HepG2 (cell line): Measurements from ENCODE around the gene PATL2. TPM values are rescaled to one million over a fixed set of nuclear protein-coding genes. Genes with fewer than 3 reads are reported as not detected.

Experiments
- ATAC-seq: fragments of 200-7000 bp; cut with Tn5 transposase; 3 replicates; pipeline ENCODE4 v1.9.1; 2020; ENCODE audit warnings: mild to moderate bottlenecking, moderate library complexity
- BruUV-seq: library from RNA; stranded (reverse); fragments of 400-500 nt; replicated peaks from 2 replicates; lab custom pipeline; 2021; lab: Mats Ljungman, UMichigan
- CTCF ChIA-PET: fragments of 300-600 bp; formaldehyde crosslinking; extraction: SDS; loops from one replicate; lab custom pipeline; 2021; ENCODE audit warnings: low total read pairs, inconsistent platforms, low intra/inter-chr PET ratio; lab: Yijun Ruan, JAX
- POLR2A ChIA-PET: fragments of 350-600 bp; sonication (Branson Sonifier 250); formaldehyde crosslinking; loops from one replicate; lab custom pipeline; 2020; ENCODE audit warnings: antibody characterized with exemption, inconsistent platforms; lab: Yijun Ruan, JAX
- DNase-seq: peaks from one replicate; pipeline ENCODE4 v3.0.0-alpha.2; 2015; ENCODE audit warnings: low spot score
- FAIRE-seq: peaks from 3 replicates; lab custom pipeline; 2011; peaks lifted over from hg19 to GRCh38; lab: Jason Lieb, UNC
- H2AFZ ChIP-seq: one replicate; pipeline ENCODE4 v1.6.1; 2011; ENCODE audit warnings: low read length, inconsistent platforms
- H3K27ac ChIP-seq: fragments of 300-600 bp; 3 replicates; pipeline ENCODE4 v1.8.0; 2011; ENCODE audit warnings: mixed run types, mild to moderate bottlenecking, mixed read lengths, low read length, inconsistent platforms; ENCODE audit not compliant: insufficient read depth; ENCODE audit errors: extremely low read length
- H3K27me3 ChIP-seq, 2 experiments: fragments of 200-600 bp in 1 of 2; 2 replicates in 1 of 2; 3 replicates in 1 of 2; pipeline versions ENCODE4 v1.6.0 to v1.8.0; 2011; ENCODE audit warnings: low read length in 2 of 2, mild to moderate bottlenecking in 2 of 2, moderate library complexity in 2 of 2, inconsistent platforms in 1 of 2; ENCODE audit not compliant: insufficient read depth in 2 of 2, control insufficient read depth in 1 of 2
- H3K36me3 ChIP-seq, 2 experiments: fragments of 200-600 bp in 1 of 2; replicated peaks in 1 of 2; 2 replicates in 1 of 2; 3 replicates in 1 of 2; pipeline versions ENCODE4 v1.5.1 to v1.8.0; 2011; ENCODE audit warnings: low read length in 2 of 2, inconsistent platforms in 1 of 2; ENCODE audit not compliant: insufficient read depth in 2 of 2, control insufficient read depth in 1 of 2
- H3K4me1 ChIP-seq: 2 replicates; pipeline ENCODE4 v1.5.1; 2012; ENCODE audit warnings: low read length, inconsistent platforms; ENCODE audit not compliant: insufficient read depth
- H3K4me2 ChIP-seq: 2 replicates; pipeline ENCODE4 v1.6.0; 2011; ENCODE audit warnings: low read depth, low read length, inconsistent platforms
- H3K4me3 ChIP-seq, 3 experiments: fragments of 200-600 bp in 1 of 3; sonication (generic), shearing (Covaris generic) in 1 of 3; replicated peaks in 1 of 3; 2 replicates each; pipeline ENCODE4 v1.5.1; 2011 to 2016; ENCODE audit warnings: low read length in 3 of 3, inconsistent platforms in 2 of 3, low read depth in 2 of 3, mild to moderate bottlenecking in 2 of 3, control low read depth in 1 of 3, mixed read lengths in 1 of 3; ENCODE audit not compliant: insufficient read depth in 1 of 3
- H3K79me2 ChIP-seq: one replicate; pipeline ENCODE4 v1.6.1; 2011; ENCODE audit warnings: low read length, inconsistent platforms; ENCODE audit not compliant: insufficient read depth
- H3K9ac ChIP-seq: 2 replicates; pipeline ENCODE4 v1.6.0; 2011; ENCODE audit warnings: mild to moderate bottlenecking, low read depth, low read length, inconsistent platforms; ENCODE audit not compliant: insufficient read depth
- H3K9me3 ChIP-seq: 2 replicates; pipeline ENCODE4 v1.5.1; 2012; ENCODE audit warnings: mild to moderate bottlenecking, low read length
- H4K20me1 ChIP-seq: 2 replicates; pipeline ENCODE4 v1.6.0; 2011; ENCODE audit warnings: inconsistent platforms, mild to moderate bottlenecking, low read length, moderate library complexity; ENCODE audit not compliant: insufficient read depth
- PCBP1 ChIP-seq: fragments of 200-400 bp; formaldehyde crosslinking; IDR thresholded peaks from 2 replicates; pipeline ENCODE4 v1.6.1; 2017; ENCODE audit warnings: mild to moderate bottlenecking, low read depth, low read length, borderline replicate concordance
- RFX1 ChIP-seq: fragments of 450-650 bp; IDR thresholded peaks from 2 replicates; pipeline ENCODE4 v1.6.1; 2017
- ZNF317 ChIP-seq: sonication (generic); formaldehyde crosslinking; IDR thresholded peaks from 2 replicates; pipeline ENCODE4 v1.5.0; 2020; ENCODE audit warnings: mild to moderate bottlenecking, missing genetic modification reagents
- ZNF543 ChIP-seq: sonication (generic); formaldehyde crosslinking; IDR thresholded peaks from 2 replicates; pipeline ENCODE4 v1.4.0; 2020; ENCODE audit warnings: mild to moderate bottlenecking, missing genetic modification reagents
- WGBS: methylation state at CpG from one replicate; pipeline ENCODE4 v1.1.6; 2017; ENCODE audit warnings: low lambda C conversion rate; 5-methylcytosine and 5-hydroxymethylcytosine counted together
- in situ Hi-C: cut with HindIII; loops from 2 replicates; pipeline ENCODE4 v1.10.0; 2017; ENCODE audit warnings: low pct_unique_long_range_greater_than_20kb; ENCODE audit not compliant: extremely low pct_ligation_motif_present
- intact Hi-C: fragments of 100-400 bp; cut with micrococcal nuclease; formaldehyde crosslinking; loops from one replicate; pipeline ENCODE4 v1.10.0; 2022; ENCODE audit not compliant: unreplicated experiment
- polyA plus RNA-seq, 8 experiments: library from polyadenylated mRNA; depleted of rRNA in 3 of 8; stranded (reverse) in 7 of 8; unstranded in 1 of 8; fragments of >200 nt; fragmentation: Illumina TruSeq in 4 of 8; extraction: Trizol in 4 of 8; gene quantifications; 2 replicates each; pipeline versions ENCODE4 v1.2.1 to v1.2.3, GENCODE V29; 2011 to 2016; ENCODE audit warnings: low read depth in 4 of 8, missing spikeins in 1 of 8, mixed read lengths in 1 of 8; ENCODE audit not compliant: insufficient read depth in 1 of 8
- total RNA-seq, 5 experiments: library from RNA; depleted of rRNA; stranded (reverse); fragments of >200 nt; fragmentation: Illumina TruSeq; extraction: Trizol; gene quantifications; 2 replicates each; pipeline ENCODE4 v1.2.3, GENCODE V29; 2016; ENCODE audit warnings: low read depth in 1 of 5
- TF ChIP-seq, protein P1 (sequence below): sonication (generic); formaldehyde crosslinking; IDR thresholded peaks from 2 replicates; pipeline ENCODE4 v1.4.0; 2020; ENCODE audit warnings: missing genetic modification reagents
- TF ChIP-seq, protein P2 (sequence below): sonication (generic); formaldehyde crosslinking; IDR thresholded peaks from 2 replicates; pipeline ENCODE4 v1.8.0; 2022; ENCODE audit warnings: missing genetic modification reagents, mild to moderate bottlenecking, moderate library complexity, borderline replicate concordance

PATL2 gene
- total and polyA plus RNA-seq, 2 of the 13 experiments (the other 11 are each of a cell fraction or from before 2014, with no cell fraction given), result 0.15 to 0.53 TPM

GRCh38 chr15:44636976-44637375, 74.1 kb downstream of the PATL2 start:
- BruUV-seq, result no TSS peak
- no peak for FAIRE-seq
- POLR2A ChIA-PET, result no interaction called here

More at GRCh38 chr15:44636976-44637375, 74.1 kb downstream of the PATL2 start:
- CTCF ChIA-PET, result no interaction called here
- no peak overlapping the region for H2AFZ ChIP-seq
- H4K20me1 ChIP-seq, result no peaks in the 10 kb centered on the region
- no peak overlapping the region for H3K4me2 ChIP-seq
- H3K79me2 ChIP-seq, result peaks cover 3% of the 10 kb centered on the region
- in situ Hi-C loops, result no loop called here
- H3K27ac ChIP-seq, result no peak overlapping the region
- H3K4me1 ChIP-seq, result no peaks in the 10 kb centered on the region
- no peak overlapping the region for H3K9ac ChIP-seq
- 92% methylated on average over 1 of the region's 1 CpG for WGBS
- DNase-seq, result no peak
- intact Hi-C loops, result no loop called here
- TF ChIP-seq RFX1 (no peak), ZNF543 (CRISPR knock-in tag) (no peak), ZNF317 (no peak), PCBP1 (no peak)
- TF ChIP-seq, protein P1, sequence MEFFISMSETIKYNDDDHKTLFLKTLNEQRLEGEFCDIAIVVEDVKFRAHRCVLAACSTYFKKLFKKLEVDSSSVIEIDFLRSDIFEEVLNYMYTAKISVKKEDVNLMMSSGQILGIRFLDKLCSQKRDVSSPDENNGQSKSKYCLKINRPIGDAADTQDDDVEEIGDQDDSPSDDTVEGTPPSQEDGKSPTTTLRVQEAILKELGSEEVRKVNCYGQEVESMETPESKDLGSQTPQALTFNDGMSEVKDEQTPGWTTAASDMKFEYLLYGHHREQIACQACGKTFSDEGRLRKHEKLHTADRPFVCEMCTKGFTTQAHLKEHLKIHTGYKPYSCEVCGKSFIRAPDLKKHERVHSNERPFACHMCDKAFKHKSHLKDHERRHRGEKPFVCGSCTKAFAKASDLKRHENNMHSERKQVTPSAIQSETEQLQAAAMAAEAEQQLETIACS (CRISPR knock-in tag), result no peak
- TF ChIP-seq, protein P2, sequence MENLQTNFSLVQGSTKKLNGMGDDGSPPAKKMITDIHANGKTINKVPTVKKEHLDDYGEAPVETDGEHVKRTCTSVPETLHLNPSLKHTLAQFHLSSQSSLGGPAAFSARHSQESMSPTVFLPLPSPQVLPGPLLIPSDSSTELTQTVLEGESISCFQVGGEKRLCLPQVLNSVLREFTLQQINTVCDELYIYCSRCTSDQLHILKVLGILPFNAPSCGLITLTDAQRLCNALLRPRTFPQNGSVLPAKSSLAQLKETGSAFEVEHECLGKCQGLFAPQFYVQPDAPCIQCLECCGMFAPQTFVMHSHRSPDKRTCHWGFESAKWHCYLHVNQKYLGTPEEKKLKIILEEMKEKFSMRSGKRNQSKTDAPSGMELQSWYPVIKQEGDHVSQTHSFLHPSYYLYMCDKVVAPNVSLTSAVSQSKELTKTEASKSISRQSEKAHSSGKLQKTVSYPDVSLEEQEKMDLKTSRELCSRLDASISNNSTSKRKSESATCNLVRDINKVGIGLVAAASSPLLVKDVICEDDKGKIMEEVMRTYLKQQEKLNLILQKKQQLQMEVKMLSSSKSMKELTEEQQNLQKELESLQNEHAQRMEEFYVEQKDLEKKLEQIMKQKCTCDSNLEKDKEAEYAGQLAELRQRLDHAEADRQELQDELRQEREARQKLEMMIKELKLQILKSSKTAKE (CRISPR knock-in tag), result no peak
- H3K9me3 ChIP-seq, result no peaks in the 10 kb centered on the region
- ATAC-seq, result no peak
- H3K36me3 ChIP-seq, result peaks cover 4 to 27% of the 10 kb centered on the region in 2 experiments; a peak in 4 of 5 replicates
- no peak overlapping the region for H3K4me3 ChIP-seq
- no peaks in the 10 kb centered on the region for H3K27me3 ChIP-seq
